SK-N-SH (cell line): ENCODE measurements around the gene ARHGEF25.

Experiments
- CTCF ChIP-seq: fragments of 200-600 bp; sonication (generic); IDR thresholded peaks from 2 replicates; pipeline ENCODE4 v1.6.1; 2017; ENCODE audit warnings: antibody characterized with exemption, mild to moderate bottlenecking, moderate library complexity
- ELF1 ChIP-seq: IDR thresholded peaks from 2 replicates; pipeline ENCODE4 v1.4.0; 2012
- EP300 ChIP-seq, 2 experiments: IDR thresholded peaks; 2 replicates each; pipeline versions ENCODE4 v1.4.0 to v1.6.1; 2012; ENCODE audit warnings: borderline replicate concordance in 1 of 2, low read depth in 1 of 2, low read length in 1 of 2
- GABPA ChIP-seq: IDR thresholded peaks from 2 replicates; pipeline ENCODE4 v1.4.0; 2012; ENCODE audit warnings: low read depth, mild to moderate bottlenecking

- no peak for TF ChIP-seq CTCF
- TF ChIP-seq GABPA: no peak
- TF ChIP-seq ELF1: no peak
- no peak for TF ChIP-seq EP300 (IDR thresholded peaks at IDR 0.05; ENCODE audit: borderline replicate concordance in 1 of 2, low read depth in 1 of 2, low read length in 1 of 2)
Measured at GRCh38 chr12:57626921-57627445, 15.7 kb downstream of the ARHGEF25 start.
